B cell (primary cell): ENCODE results near the gene TBRG4. TPM values are rescaled to one million over a fixed set of nuclear protein-coding genes. Genes with fewer than 3 reads are reported as not detected.

Source experiments
- ATAC-seq: fragments of 200-7000 bp; cut with Tn5 transposase; one replicate; pipeline ENCODE4 v1.10.0; 2021; ENCODE audit warnings: low read depth, mild to moderate bottlenecking, moderate number of reproducible peaks, moderate library complexity
- CTCF ChIA-PET: fragments of 350-600 bp; sonication (Branson Sonifier 250); formaldehyde crosslinking; loops from one replicate; lab custom pipeline; 2021; ENCODE audit warnings: antibody characterized with exemption, inconsistent platforms; lab: Charles Lee
- POLR2A ChIA-PET: fragments of 350-600 bp; sonication (Branson Sonifier 250); formaldehyde crosslinking; loops from one replicate; lab custom pipeline; 2021; ENCODE audit warnings: antibody characterized with exemption; lab: Charles Lee
- DNase-seq: peaks from one replicate; pipeline ENCODE4 v3.0.0; 2013
- H2AFZ ChIP-seq: 2 replicates; pipeline ENCODE4 v1.6.1; 2012; ENCODE audit warnings: mild to moderate bottlenecking, low read depth, low read length; ENCODE audit not compliant: insufficient read depth, poor library complexity, severe bottlenecking
- H3K27ac ChIP-seq, 2 donors: 1 replicate in 1 of 2; 2 replicates in 1 of 2; pipeline ENCODE4 v1.5.1; 2012 to 2013; ENCODE audit warnings: low read length in 2 of 2, mild to moderate bottlenecking in 2 of 2, moderate library complexity in 1 of 2
- H3K27me3 ChIP-seq, 4 experiments: fragments of 200-600 bp in 1 of 4; sonication (generic) in 1 of 4; replicated peaks in 1 of 4; 1 replicate in 2 of 4; 2 replicates in 2 of 4; pipeline versions ENCODE4 v1.6.1 to v1.7.0; 2013 to 2016; ENCODE audit warnings: low read length in 3 of 4, mild to moderate bottlenecking in 2 of 4, mixed read lengths in 1 of 4, moderate library complexity in 1 of 4; ENCODE audit not compliant: insufficient read depth in 4 of 4, control insufficient read depth in 3 of 4; ENCODE audit errors: control extremely low read depth in 1 of 4
- H3K36me3 ChIP-seq, 2 experiments: replicated peaks in 1 of 2; 1 replicate in 1 of 2; 2 replicates in 1 of 2; pipeline versions ENCODE4 v1.6.1 to v1.7.1; 2013; ENCODE audit warnings: low read length in 1 of 2; ENCODE audit not compliant: insufficient read depth in 2 of 2, control insufficient read depth in 1 of 2; ENCODE audit errors: control extremely low read depth in 1 of 2, extremely low read depth in 1 of 2
- H3K4me1 ChIP-seq, 2 donors: fragments of 200-600 bp in 1 of 2; sonication (generic) in 1 of 2; 1 replicate in 1 of 2; 2 replicates in 1 of 2; pipeline versions ENCODE4 v1.5.1 to v1.6.1; 2013 to 2017; ENCODE audit warnings: low read length in 2 of 2; ENCODE audit not compliant: control insufficient read depth in 2 of 2, insufficient read depth in 2 of 2
- H3K4me2 ChIP-seq: replicated peaks from 2 replicates; pipeline ENCODE3; 2012; ENCODE audit warnings: mild to moderate bottlenecking, low read depth, low read length; ENCODE audit not compliant: poor library complexity, severe bottlenecking
- H3K4me3 ChIP-seq, 5 experiments: fragments of 200-600 bp in 1 of 5; sonication (generic) in 1 of 5; 1 replicate in 3 of 5; 2 replicates in 2 of 5; pipeline versions ENCODE4 v1.5.1 to v1.7.0; 2011 to 2016; ENCODE audit warnings: low read length in 4 of 5, mild to moderate bottlenecking in 4 of 5, low read depth in 2 of 5, control low read depth in 1 of 5, moderate library complexity in 1 of 5; ENCODE audit not compliant: insufficient read depth in 1 of 5; ENCODE audit errors: control extremely low read depth in 1 of 5, extremely low read depth in 1 of 5
- H3K79me2 ChIP-seq: fragments of 200-600 bp; sonication (generic); one replicate; pipeline ENCODE4 v1.6.0; 2016; ENCODE audit warnings: low read length; ENCODE audit not compliant: control insufficient read depth, insufficient read depth
- H3K9ac ChIP-seq: fragments of 200-600 bp; sonication (generic); 2 replicates; pipeline ENCODE4 v1.6.1; 2017; ENCODE audit warnings: mild to moderate bottlenecking, low read length, moderate library complexity
- H3K9me3 ChIP-seq, 3 donors: one replicate each; pipeline versions ENCODE4 v1.6.1 to v1.7.1; 2013; ENCODE audit warnings: low read length in 2 of 3; ENCODE audit not compliant: control insufficient read depth in 2 of 3, insufficient read depth in 1 of 3; ENCODE audit errors: control extremely low read depth in 1 of 3
- H4K20me1 ChIP-seq: 2 replicates; pipeline ENCODE4 v1.6.0; 2012; ENCODE audit warnings: mild to moderate bottlenecking, low read length; ENCODE audit not compliant: insufficient read depth, control insufficient read depth, poor library complexity, severe bottlenecking
- H3K27ac Mint-ChIP-seq: one replicate; pipeline ENCODE4 v1.8.0; 2021; ENCODE audit warnings: mixed read lengths
- H3K27me3 Mint-ChIP-seq: one replicate; pipeline ENCODE4 v1.8.0; 2021; ENCODE audit warnings: mixed read lengths
- H3K4me1 Mint-ChIP-seq: one replicate; pipeline ENCODE4 v1.8.0; 2021; ENCODE audit warnings: mixed read lengths
- H3K4me3 Mint-ChIP-seq: one replicate; pipeline ENCODE4 v1.8.0; 2021; ENCODE audit warnings: mixed read lengths
- H3K9me3 Mint-ChIP-seq: one replicate; pipeline ENCODE4 v1.8.0; 2022; ENCODE audit warnings: mixed read lengths; ENCODE audit not compliant: insufficient read depth
- EZH2 ChIP-seq: IDR thresholded peaks from 2 replicates; pipeline ENCODE4 v1.6.1; 2012; ENCODE audit warnings: borderline replicate concordance, low read depth, mild to moderate bottlenecking, moderate library complexity, low read length; ENCODE audit not compliant: insufficient read depth, poor library complexity, severe bottlenecking
- WGBS: methylation state at CpG from one replicate; pipeline ENCODE4 v1.1.5; 2013; ENCODE audit warnings: missing lambda C conversion rate; ENCODE audit not compliant: insufficient coverage; 5-methylcytosine and 5-hydroxymethylcytosine counted together
- intact Hi-C: fragments of 100-400 bp; cut with micrococcal nuclease; formaldehyde crosslinking; loops from one replicate; pipeline ENCODE4 v1.10.0; 2022
- polyA plus RNA-seq: library from polyadenylated mRNA; depleted of rRNA; stranded (reverse); fragments of >200 nt; gene quantifications from 2 replicates; pipeline ENCODE4 v1.2.3, GENCODE V29; 2012
- total RNA-seq, 2 donors: library from RNA; stranded (reverse); fragments of 120-200 nt in 1 of 2; gene quantifications; 1 replicate in 1 of 2; 2 replicates in 1 of 2; pipeline versions ENCODE4 v1.2.3 to v1.2.4, GENCODE V29; 2013 to 2022
- TF ChIP-seq, protein P1 (sequence below): fragments of 200-600 bp; IDR thresholded peaks from one replicate; pipeline ENCODE4 v1.8.0; 2022; ENCODE audit warnings: antibody characterized with exemption, mild to moderate bottlenecking

TBRG4 gene
- total and polyA plus RNA-seq, 2 donors (not counting 1 experiment from before 2014, with no cell fraction given): 92.8 to 111 TPM

DNA sequence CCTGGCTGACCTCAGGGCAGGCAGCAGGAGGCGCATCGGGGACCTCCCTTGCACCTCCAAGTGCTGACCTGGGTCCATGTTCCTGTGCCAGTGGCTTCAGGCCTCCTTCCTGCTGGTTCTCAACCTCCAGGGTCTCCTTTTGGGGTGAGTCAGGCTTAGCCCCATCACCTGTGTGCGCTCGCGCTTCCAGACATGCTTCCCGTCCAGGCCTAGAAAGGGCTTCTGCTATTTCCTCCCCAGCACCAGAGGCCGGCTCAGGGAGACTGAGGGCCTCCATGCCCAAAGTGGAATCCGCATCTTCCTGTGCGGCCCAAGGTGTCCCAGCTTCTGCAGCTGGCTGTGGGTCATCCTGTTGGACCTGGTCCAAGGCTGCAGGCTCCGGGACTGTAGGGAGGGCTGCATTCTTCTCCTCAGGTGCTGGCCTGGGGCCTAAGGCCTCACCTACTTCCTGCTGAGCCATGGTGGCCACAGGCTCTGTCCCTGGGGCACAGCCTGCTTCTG, 28.6 kb downstream of the TBRG4 start:
- peaks cover 6% of the 10 kb centered on the region for H4K20me1 ChIP-seq
- CTCF ChIA-PET: no interaction called here
- H3K4me2 ChIP-seq: no peak overlapping the region
- H3K9me3 ChIP-seq: no peaks in the 10 kb centered on the region
- H3K27ac Mint-ChIP-seq: no peak overlapping the region
- ATAC-seq: no peak
- H3K4me3 Mint-ChIP-seq: no peak overlapping the region
- H3K27ac ChIP-seq: no peak overlapping the region
- H3K9me3 Mint-ChIP-seq: no peaks in the 10 kb centered on the region
- intact Hi-C loops: no loop called here
- WGBS: 81% methylated on average over 10 of the region's 10 CpGs
- H3K4me1 ChIP-seq: no peaks in the 10 kb centered on the region
- H3K4me3 ChIP-seq: no peak overlapping the region
- no peak overlapping the region for H2AFZ ChIP-seq
- POLR2A ChIA-PET: no interaction called here
- H3K4me1 Mint-ChIP-seq: peaks cover under 1% of the 10 kb centered on the region
- H3K27me3 Mint-ChIP-seq: no peaks in the 10 kb centered on the region
- H3K27me3 ChIP-seq: peaks cover 0 to 6% (median under 1%) of the 10 kb centered on the region in 4 experiments
- no peak overlapping the region for H3K9ac ChIP-seq
- DNase-seq: no peak
- H3K79me2 ChIP-seq: no peaks in the 10 kb centered on the region
- TF ChIP-seq, protein P1, sequence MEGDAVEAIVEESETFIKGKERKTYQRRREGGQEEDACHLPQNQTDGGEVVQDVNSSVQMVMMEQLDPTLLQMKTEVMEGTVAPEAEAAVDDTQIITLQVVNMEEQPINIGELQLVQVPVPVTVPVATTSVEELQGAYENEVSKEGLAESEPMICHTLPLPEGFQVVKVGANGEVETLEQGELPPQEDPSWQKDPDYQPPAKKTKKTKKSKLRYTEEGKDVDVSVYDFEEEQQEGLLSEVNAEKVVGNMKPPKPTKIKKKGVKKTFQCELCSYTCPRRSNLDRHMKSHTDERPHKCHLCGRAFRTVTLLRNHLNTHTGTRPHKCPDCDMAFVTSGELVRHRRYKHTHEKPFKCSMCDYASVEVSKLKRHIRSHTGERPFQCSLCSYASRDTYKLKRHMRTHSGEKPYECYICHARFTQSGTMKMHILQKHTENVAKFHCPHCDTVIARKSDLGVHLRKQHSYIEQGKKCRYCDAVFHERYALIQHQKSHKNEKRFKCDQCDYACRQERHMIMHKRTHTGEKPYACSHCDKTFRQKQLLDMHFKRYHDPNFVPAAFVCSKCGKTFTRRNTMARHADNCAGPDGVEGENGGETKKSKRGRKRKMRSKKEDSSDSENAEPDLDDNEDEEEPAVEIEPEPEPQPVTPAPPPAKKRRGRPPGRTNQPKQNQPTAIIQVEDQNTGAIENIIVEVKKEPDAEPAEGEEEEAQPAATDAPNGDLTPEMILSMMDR: no peak
- no peak for TF ChIP-seq EZH2
- H3K36me3 ChIP-seq: no peaks in the 10 kb centered on the region

DNA sequence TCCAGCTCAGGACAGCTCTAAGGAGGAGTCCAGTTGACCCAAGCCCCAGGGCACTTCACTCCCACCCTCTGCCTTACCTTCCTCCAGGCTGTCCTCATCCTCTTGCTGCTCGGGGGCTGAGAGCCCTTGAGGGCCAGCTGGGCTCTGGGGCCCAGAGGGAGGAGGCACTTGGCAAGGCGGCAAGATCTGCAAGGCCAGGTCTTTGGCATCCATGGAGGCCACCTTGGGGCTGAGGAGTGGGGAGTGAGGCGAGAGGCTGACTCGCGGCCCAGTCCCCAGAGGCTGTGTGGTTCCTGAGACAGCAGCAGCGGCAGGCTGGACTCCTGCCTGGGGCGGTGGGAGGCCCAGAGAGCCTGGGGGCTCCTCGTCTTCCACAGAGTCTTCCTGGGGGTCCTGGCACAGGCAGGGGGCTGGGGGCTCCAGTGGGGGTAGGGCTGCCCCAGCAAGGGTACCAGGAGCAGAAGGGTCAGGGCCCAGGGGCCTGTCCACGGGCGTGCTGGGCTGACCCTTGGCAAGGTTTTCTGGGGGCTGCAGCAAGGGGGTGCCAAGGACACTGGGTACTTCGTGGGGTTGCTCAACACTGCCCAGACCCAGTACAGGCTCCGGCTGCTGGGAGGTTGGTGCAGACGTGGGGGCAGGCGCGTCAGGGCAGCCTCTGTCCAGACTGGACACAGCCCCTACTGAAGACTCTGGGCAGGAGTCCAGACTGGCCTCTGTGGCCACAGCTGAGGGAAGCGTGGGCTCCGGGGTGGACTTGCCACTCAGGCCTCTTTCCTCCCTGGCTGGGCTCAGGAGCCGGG, 29.3 kb downstream of the TBRG4 start:
- POLR2A ChIA-PET: no interaction called here
- no peaks in the 10 kb centered on the region for H3K9me3 Mint-ChIP-seq
- CTCF ChIA-PET: no interaction called here

More for the DNA sequence above, 29.3 kb downstream of the TBRG4 start:
- H3K4me3 Mint-ChIP-seq: no peak overlapping the region
- H4K20me1 ChIP-seq: peaks cover 12% of the 10 kb centered on the region
- no peaks in the 10 kb centered on the region for H3K9me3 ChIP-seq
- TF ChIP-seq EZH2: no peak
- TF ChIP-seq, protein P1: no peak
- H3K4me1 Mint-ChIP-seq: no peaks in the 10 kb centered on the region
- no peak overlapping the region for H3K27ac ChIP-seq
- ATAC-seq: no peak
- DNase-seq: no peak
- WGBS: 91% methylated on average over 18 of the region's 18 CpGs
- H3K4me2 ChIP-seq: no peak overlapping the region
- intact Hi-C loops: no loop called here
- no peaks in the 10 kb centered on the region for H3K79me2 ChIP-seq
- H3K36me3 ChIP-seq: no peaks in the 10 kb centered on the region
- no peak overlapping the region for H3K27ac Mint-ChIP-seq
- no peak overlapping the region for H3K4me3 ChIP-seq
- H3K9ac ChIP-seq: no peak overlapping the region
- no peaks in the 10 kb centered on the region for H3K27me3 ChIP-seq
- no peaks in the 10 kb centered on the region for H3K4me1 ChIP-seq
- H3K27me3 Mint-ChIP-seq: no peaks in the 10 kb centered on the region
- no peak overlapping the region for H2AFZ ChIP-seq
